SU-DHL-6 (cell line): ENCODE measurements around the gene WDR46.

Experiments used
- H2AFZ ChIP-seq: fragments of 200-600 bp; sonication (generic); 2 replicates; pipeline ENCODE4 v1.6.1; 2014; ENCODE audit warnings: low read depth, mild to moderate bottlenecking, moderate library complexity, mixed read lengths, antibody characterized with exemption, low read length; ENCODE audit not compliant: severe bottlenecking
- H3F3A ChIP-seq: fragments of 200-600 bp; shearing (Covaris generic); 2 replicates; pipeline ENCODE4 v1.6.0; 2016; ENCODE audit warnings: antibody characterized with exemption, mild to moderate bottlenecking; ENCODE audit not compliant: insufficient read depth
- H3K27ac ChIP-seq: fragments of 200-600 bp; sonication (generic); 2 replicates; pipeline ENCODE4 v1.5.1; 2016; ENCODE audit warnings: low read depth, mild to moderate bottlenecking, low read length, moderate library complexity, mixed read lengths
- H3K27me3 ChIP-seq: fragments of 200-600 bp; sonication (generic), shearing (Covaris generic); 2 replicates; pipeline ENCODE4 v1.6.0; 2014; ENCODE audit warnings: mild to moderate bottlenecking, low read length
- H3K36me3 ChIP-seq: fragments of 200-600 bp; sonication (generic); 2 replicates; pipeline ENCODE4 v1.6.1; 2014; ENCODE audit warnings: mild to moderate bottlenecking, low read length, mixed read lengths
- H3K4me2 ChIP-seq: fragments of 300-600, 200-600 bp; shearing (Covaris generic), sonication (generic); 2 replicates; pipeline ENCODE4 v1.6.0; 2014; ENCODE audit warnings: low read length, low read depth, mild to moderate bottlenecking; ENCODE audit not compliant: poor library complexity, severe bottlenecking
- H3K4me3 ChIP-seq: fragments of 200-600 bp; sonication (generic); 2 replicates; pipeline ENCODE4 v1.5.1; 2014; ENCODE audit warnings: antibody characterized with exemption, low read length, mild to moderate bottlenecking, mixed read lengths; ENCODE audit not compliant: insufficient read depth, poor library complexity, severe bottlenecking
- H3K79me2 ChIP-seq: fragments of 200-600 bp; sonication (generic); 2 replicates; pipeline ENCODE4 v1.6.1; 2014; ENCODE audit warnings: mild to moderate bottlenecking, low read length, moderate library complexity; ENCODE audit not compliant: insufficient read depth
- H3K9ac ChIP-seq: fragments of 200-600 bp; sonication (generic); 2 replicates; pipeline ENCODE4 v1.7.0; 2014; ENCODE audit warnings: mild to moderate bottlenecking, low read length
- H3K9me2 ChIP-seq: fragments of 200-600 bp; sonication (generic); replicated peaks from 2 replicates; pipeline ENCODE4 v1.6.1; 2014; ENCODE audit warnings: low read length; ENCODE audit not compliant: insufficient read depth
- H3K9me3 ChIP-seq: fragments of 200-600 bp; sonication (generic); 2 replicates; pipeline ENCODE4 v1.6.1; 2014; ENCODE audit warnings: low read length, mixed read lengths; ENCODE audit not compliant: insufficient read depth
- H4K20me1 ChIP-seq: fragments of 200-600 bp; sonication (generic); 2 replicates; pipeline ENCODE4 v1.6.1; 2014; ENCODE audit warnings: low read depth, mild to moderate bottlenecking, antibody characterized with exemption, low read length, moderate library complexity, mixed read lengths
- EZH2phosphoT487 ChIP-seq: fragments of 200-600 bp; sonication (generic), shearing (Covaris generic); conservative IDR thresholded peaks from 2 replicates; pipeline ENCODE4 v1.6.1; 2018; ENCODE audit warnings: mild to moderate bottlenecking, antibody characterized with exemption, low read length, moderate library complexity, mixed read lengths
- TF ChIP-seq, protein P1 (sequence below): fragments of 200-600 bp; sonication (generic); IDR thresholded peaks from one replicate; pipeline ENCODE4 v1.5.1; 2017; ENCODE audit warnings: antibody characterized with exemption, mild to moderate bottlenecking, low read length, moderate library complexity; ENCODE audit not compliant: insufficient read depth, poor library complexity, severe bottlenecking

The WDR46 gene

DNA sequence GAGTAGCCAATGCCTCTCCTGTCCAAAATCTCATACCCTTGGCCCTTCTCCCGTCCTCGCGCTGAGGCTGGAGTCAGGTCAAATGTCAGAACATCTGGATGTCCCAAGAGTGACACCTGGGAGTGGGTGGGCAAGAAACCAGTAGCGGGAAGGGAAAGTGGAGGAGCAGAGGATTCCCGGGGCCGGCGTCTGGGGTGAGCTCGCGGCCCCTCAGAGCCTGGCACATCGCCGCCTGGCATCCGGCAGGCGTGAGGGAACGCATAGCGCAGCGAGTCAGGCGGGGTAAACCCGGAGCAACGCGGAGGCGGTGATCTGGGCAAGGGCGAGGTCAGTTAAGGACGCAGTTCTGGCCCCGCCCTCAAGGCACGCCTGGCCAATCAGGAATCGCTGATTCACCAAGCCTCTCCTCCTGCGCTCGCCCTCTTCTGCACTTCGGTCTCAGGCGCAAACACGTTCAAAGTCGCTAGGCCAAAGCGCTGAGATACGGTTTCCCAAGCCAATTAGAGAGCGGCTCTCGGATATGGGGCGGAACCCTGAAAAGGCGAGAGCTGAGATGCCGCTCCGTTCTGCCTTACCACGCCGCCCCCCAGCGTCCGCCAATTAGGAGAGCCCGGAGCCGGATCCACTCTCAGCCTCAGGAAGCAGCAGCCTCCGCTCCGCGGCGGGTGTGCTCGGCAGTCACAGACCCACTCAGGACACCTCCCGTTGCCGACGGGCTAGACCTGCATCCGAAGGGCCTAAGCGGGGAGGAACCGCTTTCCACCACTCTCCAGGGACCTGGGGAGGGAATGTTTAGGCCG, 39.9 kb downstream of the WDR46 start:
- Histone ChIP-seq H3K79me2 (peaks cover 7% of the 10 kb centered on the region; the same call in 1 of the 2 replicates), H3K4me3 (peak overlapping the region; percentile 65), H3F3A (peaks cover 12% of the 10 kb centered on the region), H3K36me3 (no peaks in the 10 kb centered on the region), H3K9me2 (no peaks in the 10 kb centered on the region), H2AFZ (peak overlapping the region; percentile 88), H3K27me3 (no peaks in the 10 kb centered on the region), H3K27ac (peak overlapping the region; percentile 73), H3K9ac (peak overlapping the region; percentile 78), H4K20me1 (no peaks in the 10 kb centered on the region), H3K9me3 (no peaks in the 10 kb centered on the region), H3K4me2 (peak overlapping the region; percentile 86)
- no peak for TF ChIP-seq EZH2phosphoT487
- TF ChIP-seq, protein P1, sequence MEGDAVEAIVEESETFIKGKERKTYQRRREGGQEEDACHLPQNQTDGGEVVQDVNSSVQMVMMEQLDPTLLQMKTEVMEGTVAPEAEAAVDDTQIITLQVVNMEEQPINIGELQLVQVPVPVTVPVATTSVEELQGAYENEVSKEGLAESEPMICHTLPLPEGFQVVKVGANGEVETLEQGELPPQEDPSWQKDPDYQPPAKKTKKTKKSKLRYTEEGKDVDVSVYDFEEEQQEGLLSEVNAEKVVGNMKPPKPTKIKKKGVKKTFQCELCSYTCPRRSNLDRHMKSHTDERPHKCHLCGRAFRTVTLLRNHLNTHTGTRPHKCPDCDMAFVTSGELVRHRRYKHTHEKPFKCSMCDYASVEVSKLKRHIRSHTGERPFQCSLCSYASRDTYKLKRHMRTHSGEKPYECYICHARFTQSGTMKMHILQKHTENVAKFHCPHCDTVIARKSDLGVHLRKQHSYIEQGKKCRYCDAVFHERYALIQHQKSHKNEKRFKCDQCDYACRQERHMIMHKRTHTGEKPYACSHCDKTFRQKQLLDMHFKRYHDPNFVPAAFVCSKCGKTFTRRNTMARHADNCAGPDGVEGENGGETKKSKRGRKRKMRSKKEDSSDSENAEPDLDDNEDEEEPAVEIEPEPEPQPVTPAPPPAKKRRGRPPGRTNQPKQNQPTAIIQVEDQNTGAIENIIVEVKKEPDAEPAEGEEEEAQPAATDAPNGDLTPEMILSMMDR = no peak

DNA sequence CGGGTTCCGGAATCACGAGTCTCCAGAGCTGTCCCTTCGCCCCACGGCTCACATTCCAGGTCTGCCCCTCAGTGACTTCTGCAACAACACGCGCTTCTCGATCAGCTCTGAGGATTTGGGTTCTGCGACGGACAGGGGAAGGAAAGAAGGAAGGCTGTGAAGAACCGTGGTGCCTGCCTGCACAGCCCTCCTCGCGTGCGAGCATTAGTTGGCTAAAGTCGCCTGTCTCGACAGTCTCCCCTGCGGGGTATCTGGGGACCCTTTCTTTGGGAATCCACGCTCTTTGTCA, 40.5 kb downstream of the WDR46 start:
- H3F3A ChIP-seq = peaks cover 10% of the 10 kb centered on the region
- peak overlapping the region; percentile 88 for H2AFZ ChIP-seq
- peak overlapping the region; percentile 68 for H3K9ac ChIP-seq
- peaks cover 7% of the 10 kb centered on the region; the same call in 1 of the 2 replicates for H3K79me2 ChIP-seq
- TF ChIP-seq, protein P1 = no peak
- TF ChIP-seq EZH2phosphoT487 = no peak
- peak overlapping the region; percentile 70 for H3K27ac ChIP-seq
- no peaks in the 10 kb centered on the region for H3K9me3 ChIP-seq
- H3K9me2 ChIP-seq = no peaks in the 10 kb centered on the region
- no peaks in the 10 kb centered on the region for H3K36me3 ChIP-seq
- peak overlapping the region; percentile 62 for H3K4me3 ChIP-seq
- H4K20me1 ChIP-seq = no peaks in the 10 kb centered on the region
- no peaks in the 10 kb centered on the region for H3K27me3 ChIP-seq
- peak overlapping the region; percentile 86 for H3K4me2 ChIP-seq

DNA sequence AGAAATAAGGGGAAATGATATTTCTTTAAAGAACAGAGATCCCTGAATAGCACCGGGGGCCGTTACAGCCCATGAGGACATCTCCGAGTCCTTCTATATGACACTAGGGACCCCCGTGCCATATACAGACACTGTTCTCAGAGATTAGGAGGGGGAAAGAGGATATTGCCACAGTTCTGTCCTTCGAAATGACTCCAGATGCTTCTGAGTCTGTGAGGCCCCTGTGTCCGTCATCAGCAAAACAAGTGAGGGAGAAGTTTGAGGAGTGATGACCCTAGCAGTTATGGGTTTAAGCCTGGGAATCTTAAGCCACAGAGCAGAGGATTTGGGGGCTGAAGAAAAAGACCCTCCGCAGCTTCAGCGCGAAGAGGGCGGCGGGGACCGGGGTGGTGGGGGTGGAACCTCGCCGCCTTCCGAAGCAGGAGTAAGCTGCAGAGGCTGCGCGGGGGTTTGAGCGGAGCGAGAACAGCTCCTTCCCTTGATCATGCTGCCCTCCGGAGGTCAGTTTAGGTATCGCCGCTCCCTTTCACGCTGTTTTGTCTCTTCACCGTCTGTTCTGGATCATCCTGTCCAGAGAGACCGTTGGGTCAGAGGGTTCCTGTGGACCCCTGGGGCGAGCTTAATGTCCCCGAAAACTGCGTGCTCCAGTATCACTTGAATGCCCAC, 40.9 kb downstream of the WDR46 start:
- no peaks in the 10 kb centered on the region for H3K9me2 ChIP-seq

More for the DNA sequence above, 40.9 kb downstream of the WDR46 start:
- TF ChIP-seq, protein P1 = peak; percentile 91
- no peak for TF ChIP-seq EZH2phosphoT487
- Histone ChIP-seq H3K9ac (peak overlapping the region; percentile 68), H3F3A (peaks cover 10% of the 10 kb centered on the region), H3K36me3 (no peaks in the 10 kb centered on the region), H3K27ac (peak overlapping the region; percentile 70), H3K79me2 (peaks cover 7% of the 10 kb centered on the region; the same call in 1 of the 2 replicates), H4K20me1 (no peaks in the 10 kb centered on the region), H3K4me3 (peak overlapping the region; percentile 62), H3K9me3 (no peaks in the 10 kb centered on the region), H3K4me2 (peak overlapping the region; percentile 86), H3K27me3 (no peaks in the 10 kb centered on the region), H2AFZ (peak overlapping the region; percentile 88)
